Ascending aorta (tissue), 2 donors: ENCODE results near the gene NME9. TPM values are rescaled to one million over a fixed set of nuclear protein-coding genes. Genes with fewer than 3 reads are reported as not detected.
"Not testable (repeated sequence)": the region's sequence is repeated elsewhere in the genome, so short reads cannot be mapped to it uniquely, and the experiment has no call there.

ENCODE experiments used
- DNase-seq, 2 donors: peaks; one replicate each; pipeline ENCODE4 v3.0.0-alpha.2; 2019; ENCODE audit warnings: low spot score in 2 of 2
- H3K27ac ChIP-seq, 2 donors: fragments of 200-600 bp; sonication (generic); one replicate each; pipeline ENCODE4 v1.5.1; 2016 to 2017; ENCODE audit warnings: mild to moderate bottlenecking in 1 of 2
- H3K27me3 ChIP-seq: fragments of 200-600 bp; sonication (generic); one replicate; pipeline ENCODE4 v1.5.1; 2017
- H3K36me3 ChIP-seq, 2 donors: fragments of 200-600 bp; sonication (generic); one replicate each; pipeline ENCODE4 v1.5.1; 2016
- H3K4me1 ChIP-seq, 2 donors: fragments of 200-600 bp; sonication (generic); one replicate each; pipeline ENCODE4 v1.5.1; 2016 to 2017; ENCODE audit warnings: mild to moderate bottlenecking in 1 of 2
- H3K4me3 ChIP-seq, 2 donors: fragments of 200-600 bp; sonication (generic); one replicate each; pipeline ENCODE4 v1.5.1; 2016 to 2017; ENCODE audit warnings: mild to moderate bottlenecking in 1 of 2
- H3K9me3 ChIP-seq, 2 donors: fragments of 200-600 bp; sonication (generic); one replicate each; pipeline ENCODE4 v1.5.1; 2016
- CTCF ChIP-seq, 3 experiments: fragments of 200-600 bp in 2 of 3; fragments of 450-650 bp in 1 of 3; sonication (generic) in 2 of 3; IDR thresholded peaks; one replicate each; pipeline ENCODE4 v1.5.1; 2016 to 2019; ENCODE audit warnings: antibody characterized with exemption in 3 of 3, mild to moderate bottlenecking in 1 of 3, moderate library complexity in 1 of 3
- intact Hi-C: fragments of 100-400 bp; cut with DNase I; formaldehyde crosslinking; loops from one replicate; pipeline ENCODE4 v1.15.1; 2023
- total RNA-seq: library from RNA; depleted of rRNA; stranded (reverse); fragments of >200 nt; gene quantifications from one replicate; pipeline ENCODE4 v1.1.0, GENCODE V29; 2016

NME9 gene
- not detected for total RNA-seq

GRCh38 chr3:138329127-138329983 is at the start of gene NME9:
Gene NME9 (minus strand): TSS chr3:138329851. CDS start chr3:138329335, 516 bp downstream.
- Histone ChIP-seq H3K4me3 (peak within 1 kb of the TSS; percentile 51 to 76), H3K4me1 (peaks cover 3 to 6% of the 10 kb centered on the region in 2 donors), H3K9me3 (no peaks in the 10 kb centered on the region), H3K27me3 (no peaks in the 10 kb centered on the region), H3K27ac (peak within 1 kb of the TSS; percentile 2 to 29), H3K36me3 (no peaks in the 10 kb centered on the region)
- peak; percentile 53 to 93 for DNase-seq
- intact Hi-C loops, result loop anchor here (1.0 to 5.0 kb wide), 3 partner anchors 19 to 593 kb away; partner anchors contain the start of genes ARMC8 and MRAS
- TF ChIP-seq CTCF (IDR thresholded peaks at IDR 0.05), result peak in 2 of 3 experiments; percentile 49 to 68

GRCh38 chr3:138378990-138379389 is 49.3 kb upstream of the NME9 start:
- no peak overlapping the region for H3K27ac ChIP-seq
- H3K27me3 ChIP-seq, result no peaks in the 10 kb centered on the region
- intact Hi-C loops, result no loop called here
- H3K4me3 ChIP-seq, result no peak overlapping the region
- no peak for TF ChIP-seq CTCF (IDR thresholded peaks at IDR 0.05)
- peaks cover 3 to 8% of the 10 kb centered on the region in 2 donors for H3K4me1 ChIP-seq
- DNase-seq, result no peak
- no peaks in the 10 kb centered on the region for H3K9me3 ChIP-seq
- H3K36me3 ChIP-seq, result peaks cover 2 to 7% of the 10 kb centered on the region in 2 donors

DNA sequence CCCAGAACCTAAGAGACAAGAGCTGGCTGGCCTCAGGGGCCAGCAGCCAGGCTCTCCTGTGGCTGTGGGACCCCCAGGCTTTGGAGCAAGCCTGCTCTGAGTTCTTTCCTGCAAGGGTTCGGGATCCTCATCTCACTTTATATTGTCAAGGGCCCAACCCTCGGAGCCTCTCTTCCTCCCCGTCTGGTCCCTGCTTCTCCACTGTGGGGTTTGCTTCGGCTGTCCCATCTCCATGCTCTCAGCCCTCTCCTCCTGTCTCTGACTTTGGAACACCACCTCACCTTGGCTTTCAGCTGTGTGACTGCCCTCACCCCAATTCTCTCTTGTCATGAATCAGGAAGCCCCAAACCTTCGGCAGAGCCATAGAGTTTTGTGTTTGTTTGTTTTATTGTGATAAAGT is 48.7 kb upstream of the NME9 start:
- Histone ChIP-seq H3K9me3 (no peaks in the 10 kb centered on the region), H3K27me3 (no peaks in the 10 kb centered on the region), H3K4me3 (no peak overlapping the region), H3K27ac (no peak overlapping the region), H3K4me1 (peaks cover 3 to 8% of the 10 kb centered on the region in 2 donors), H3K36me3 (peaks cover 2 to 9% of the 10 kb centered on the region in 2 donors)
- intact Hi-C loops, result no loop called here
- DNase-seq, result no peak
- TF ChIP-seq CTCF (IDR thresholded peaks at IDR 0.05), result no peak

DNA sequence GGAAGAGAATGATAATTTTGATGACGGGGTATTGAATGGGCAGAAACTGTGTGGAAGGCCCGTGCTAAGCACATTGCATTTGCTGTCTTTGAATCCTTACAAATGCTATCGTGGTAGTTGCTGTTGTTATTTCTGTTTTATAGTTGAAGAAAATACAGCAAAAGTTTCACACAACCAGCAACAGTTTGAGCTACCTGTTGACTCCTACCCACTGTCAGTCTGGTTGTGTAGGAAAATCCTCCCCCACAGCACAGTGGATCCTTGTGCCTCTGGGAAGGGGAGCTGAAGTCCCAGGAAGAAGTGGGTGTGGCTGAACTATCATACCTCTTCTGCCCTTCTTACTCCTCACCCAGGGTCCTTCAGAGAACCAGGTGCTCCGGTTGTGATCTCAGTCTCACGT is 48.2 kb upstream of the NME9 start:
- H3K27me3 ChIP-seq, result no peaks in the 10 kb centered on the region
- no peak overlapping the region for H3K27ac ChIP-seq
- H3K4me3 ChIP-seq, result no peak overlapping the region
- peaks cover 2 to 13% of the 10 kb centered on the region in 2 donors for H3K36me3 ChIP-seq
- intact Hi-C loops, result no loop called here
- no peaks in the 10 kb centered on the region for H3K9me3 ChIP-seq
- TF ChIP-seq CTCF (IDR thresholded peaks at IDR 0.05), result no peak
- peaks cover 3 to 8% of the 10 kb centered on the region in 2 donors for H3K4me1 ChIP-seq
- no peak for DNase-seq

DNA sequence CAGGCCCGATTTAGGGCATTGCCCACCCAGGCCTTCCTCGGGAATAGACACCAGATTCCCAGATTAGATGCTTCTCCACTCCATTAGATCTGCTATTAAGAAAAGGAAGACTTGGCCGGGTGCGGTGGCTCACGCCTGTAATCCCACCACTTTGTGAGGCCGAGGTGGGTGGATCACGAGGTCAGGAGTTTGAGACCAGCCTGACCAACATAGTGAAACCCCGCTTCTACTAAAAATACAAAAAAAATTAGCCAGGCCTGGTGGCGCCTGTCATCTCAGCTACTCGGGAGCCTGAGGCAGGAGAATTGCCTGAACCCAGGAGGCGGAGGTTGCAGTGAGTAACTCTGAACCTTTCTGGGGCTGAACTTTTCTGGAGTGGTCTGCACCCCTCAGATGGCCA is 47.6 kb upstream of the NME9 start:
- intact Hi-C loops, H3K4me3 ChIP-seq, H3K9me3 ChIP-seq, H3K4me1 ChIP-seq, H3K27me3 ChIP-seq, H3K27ac ChIP-seq, DNase-seq: not testable (repeated sequence)
- H3K36me3 ChIP-seq, result peaks cover 2 to 13% of the 10 kb centered on the region in 2 donors

- TF ChIP-seq CTCF (IDR thresholded peaks at IDR 0.05), result no peak
- H3K27ac ChIP-seq, result no peak overlapping the region
Measured at GRCh38 chr3:138376663-138377062, 47.0 kb upstream of the NME9 start.

More at GRCh38 chr3:138376663-138377062, 47.0 kb upstream of the NME9 start:
- Histone ChIP-seq H3K27me3 (no peaks in the 10 kb centered on the region), H3K36me3 (peaks cover 2 to 13% of the 10 kb centered on the region in 2 donors), H3K4me1 (peaks cover 3 to 6% of the 10 kb centered on the region in 2 donors), H3K4me3 (no peak overlapping the region), H3K9me3 (no peaks in the 10 kb centered on the region)
- intact Hi-C loops, result no loop called here
- DNase-seq, result no peak
